Lung (tissue), 12 donors: ENCODE measurements around the gene C14orf119. TPM values are rescaled to one million over a fixed set of nuclear protein-coding genes. Genes with fewer than 3 reads are reported as not detected.

Experiments
- ATAC-seq: fragments of 200-7000 bp; cut with Tn5 transposase; one replicate; pipeline ENCODE4 v1.9.1; 2020; ENCODE audit warnings: moderate number of reproducible peaks; ENCODE audit not compliant: insufficient read depth, low FRiP score
- DNase-seq, 3 donors: peaks; one replicate each; pipeline ENCODE4 v3.0.0-alpha.2; 2013 to 2017
- H3K27ac ChIP-seq, 2 donors: one replicate each; pipeline ENCODE4 v1.5.1; 2013; ENCODE audit warnings: mild to moderate bottlenecking in 2 of 2, moderate library complexity in 2 of 2, control low read depth in 1 of 2, inconsistent platforms in 1 of 2, low read depth in 1 of 2, low read length in 1 of 2
- H3K27me3 ChIP-seq, 3 donors: one replicate each; pipeline ENCODE4 v1.5.1; 2013; ENCODE audit warnings: low read length in 2 of 3; ENCODE audit not compliant: control insufficient read depth in 3 of 3, insufficient read depth in 3 of 3
- H3K36me3 ChIP-seq, 4 donors: one replicate each; pipeline ENCODE4 v1.5.1; 2013; ENCODE audit warnings: low read length in 4 of 4, mild to moderate bottlenecking in 1 of 4, moderate library complexity in 1 of 4; ENCODE audit not compliant: control insufficient read depth in 4 of 4, insufficient read depth in 4 of 4
- H3K4me1 ChIP-seq, 5 donors: one replicate each; pipeline ENCODE4 v1.5.1; 2013; ENCODE audit warnings: low read length in 5 of 5, mild to moderate bottlenecking in 2 of 5, moderate library complexity in 1 of 5; ENCODE audit not compliant: control insufficient read depth in 5 of 5, insufficient read depth in 5 of 5
- H3K4me3 ChIP-seq: one replicate; pipeline ENCODE4 v1.5.1; 2013; ENCODE audit warnings: mild to moderate bottlenecking, control low read depth, moderate library complexity
- H3K9ac ChIP-seq, 2 donors: one replicate each; pipeline ENCODE4 v1.5.1; 2013; ENCODE audit warnings: low read length in 2 of 2, control low read depth in 1 of 2; ENCODE audit not compliant: insufficient read depth in 1 of 2
- H3K9me3 ChIP-seq, 4 donors: one replicate each; pipeline ENCODE4 v1.5.1; 2013; ENCODE audit warnings: low read length in 3 of 4, mild to moderate bottlenecking in 1 of 4, moderate library complexity in 1 of 4; ENCODE audit not compliant: control insufficient read depth in 4 of 4, insufficient read depth in 3 of 4
- CTCF ChIP-seq: IDR thresholded peaks from 2 replicates; pipeline ENCODE4 v1.5.1; 2012; ENCODE audit warnings: mild to moderate bottlenecking; ENCODE audit errors: control extremely low read depth, extremely low read depth
- WGBS, 2 donors: extraction: QIAGEN DNeasy Blood & Tissue Kit; methylation state at CpG; one replicate each; pipeline ENCODE4 v1.1.7; 2013; 5-methylcytosine and 5-hydroxymethylcytosine counted together
- polyA plus RNA-seq, 2 donors: library from polyadenylated mRNA; stranded (reverse); fragments of 200-250 nt; gene quantifications; one replicate each; pipeline ENCODE4 v1.2.1, GENCODE V29; 2013
- total RNA-seq, 2 donors: library from RNA; depleted of rRNA in 1 of 2; stranded (reverse); fragments of >200 nt in 1 of 2; gene quantifications; one replicate each; pipeline ENCODE4 v1.2.1, GENCODE V29; 2014 to 2021
- donor health status: control.
- donor health status: control.
- donor health status: Bipolar disorder and iron deficiency.
- donor health status: healthy.
- donor health status: DM: yes; HTN: yes; CAD: no.

The C14orf119 gene
- total and polyA plus RNA-seq, 4 donors: 23.9 to 64.9 (median 41.4) TPM

- TF ChIP-seq CTCF: no peak
- H3K9me3 ChIP-seq: no peaks in the 10 kb centered on the region
- peaks cover 0 to 8% (median 0%) of the 10 kb centered on the region in 4 donors for H3K36me3 ChIP-seq
- H3K27ac ChIP-seq: no peak overlapping the region
- WGBS, 2 donors: 41 to 46% methylated on average over 6 of the region's 6 CpGs
- ATAC-seq (peak; percentile 4), DNase-seq (peak; percentile 39 to 58 (median 42))
- H3K9ac ChIP-seq: no peak overlapping the region
- H3K27me3 ChIP-seq: no peaks in the 10 kb centered on the region
- peaks cover 0 to 25% (median 11%) of the 10 kb centered on the region in 5 donors for H3K4me1 ChIP-seq
- no peak overlapping the region for H3K4me3 ChIP-seq
Measured at GRCh38 chr14:23121361-23121771, 26.1 kb downstream of the C14orf119 start.

GRCh38 chr14:23122086-23122485 lies 26.8 kb downstream of the C14orf119 start:
- ATAC-seq (no peak), DNase-seq (no peak)
- WGBS, 2 donors: 92% methylated on average over 6 of the region's 6 CpGs
- H3K27ac ChIP-seq: no peak overlapping the region
- H3K9ac ChIP-seq: no peak overlapping the region
- no peaks in the 10 kb centered on the region for H3K9me3 ChIP-seq
- peaks cover 0 to 9% (median 2%) of the 10 kb centered on the region in 4 donors for H3K36me3 ChIP-seq
- no peak for TF ChIP-seq CTCF
- H3K4me3 ChIP-seq: no peak overlapping the region
- H3K4me1 ChIP-seq: peaks cover 0 to 25% (median 11%) of the 10 kb centered on the region in 5 donors
- H3K27me3 ChIP-seq: no peaks in the 10 kb centered on the region

- no peak for TF ChIP-seq CTCF
- Histone ChIP-seq H3K9me3 (no peaks in the 10 kb centered on the region), H3K36me3 (peaks cover 0 to 16% (median 10%) of the 10 kb centered on the region in 4 donors), H3K4me1 (peaks cover 0 to 25% (median 11%) of the 10 kb centered on the region in 5 donors), H3K4me3 (no peak overlapping the region), H3K27me3 (no peaks in the 10 kb centered on the region), H3K27ac (no peak overlapping the region), H3K9ac (peak overlapping the region in 1 of 2 donors; percentile 2)
- WGBS, 2 donors: 48 to 55% methylated on average over 8 of the region's 8 CpGs
- ATAC-seq: no peak
- DNase-seq: peak; percentile 53 to 63 (median 63)
Measured at GRCh38 chr14:23123419-23123818, 28.1 kb downstream of the C14orf119 start.
